Lung (tissue), 12 donors: ENCODE results near the gene CDC42. TPM values are rescaled to one million over a fixed set of nuclear protein-coding genes. Genes with fewer than 3 reads are reported as not detected.

ENCODE experiments used
- ATAC-seq: fragments of 200-7000 bp; cut with Tn5 transposase; one replicate; pipeline ENCODE4 v1.9.1; 2020; ENCODE audit warnings: moderate number of reproducible peaks; ENCODE audit not compliant: insufficient read depth, low FRiP score
- DNase-seq, 3 donors: peaks; one replicate each; pipeline ENCODE4 v3.0.0-alpha.2; 2013 to 2017
- H3K27ac ChIP-seq, 2 donors: one replicate each; pipeline ENCODE4 v1.5.1; 2013; ENCODE audit warnings: mild to moderate bottlenecking in 2 of 2, moderate library complexity in 2 of 2, control low read depth in 1 of 2, inconsistent platforms in 1 of 2, low read depth in 1 of 2, low read length in 1 of 2
- H3K27me3 ChIP-seq, 3 donors: one replicate each; pipeline ENCODE4 v1.5.1; 2013; ENCODE audit warnings: low read length in 2 of 3; ENCODE audit not compliant: control insufficient read depth in 3 of 3, insufficient read depth in 3 of 3
- H3K36me3 ChIP-seq, 4 donors: one replicate each; pipeline ENCODE4 v1.5.1; 2013; ENCODE audit warnings: low read length in 4 of 4, mild to moderate bottlenecking in 1 of 4, moderate library complexity in 1 of 4; ENCODE audit not compliant: control insufficient read depth in 4 of 4, insufficient read depth in 4 of 4
- H3K4me1 ChIP-seq, 5 donors: one replicate each; pipeline ENCODE4 v1.5.1; 2013; ENCODE audit warnings: low read length in 5 of 5, mild to moderate bottlenecking in 2 of 5, moderate library complexity in 1 of 5; ENCODE audit not compliant: control insufficient read depth in 5 of 5, insufficient read depth in 5 of 5
- H3K4me3 ChIP-seq: one replicate; pipeline ENCODE4 v1.5.1; 2013; ENCODE audit warnings: mild to moderate bottlenecking, control low read depth, moderate library complexity
- H3K9ac ChIP-seq, 2 donors: one replicate each; pipeline ENCODE4 v1.5.1; 2013; ENCODE audit warnings: low read length in 2 of 2, control low read depth in 1 of 2; ENCODE audit not compliant: insufficient read depth in 1 of 2
- H3K9me3 ChIP-seq, 4 donors: one replicate each; pipeline ENCODE4 v1.5.1; 2013; ENCODE audit warnings: low read length in 3 of 4, mild to moderate bottlenecking in 1 of 4, moderate library complexity in 1 of 4; ENCODE audit not compliant: control insufficient read depth in 4 of 4, insufficient read depth in 3 of 4
- CTCF ChIP-seq: IDR thresholded peaks from 2 replicates; pipeline ENCODE4 v1.5.1; 2012; ENCODE audit warnings: mild to moderate bottlenecking; ENCODE audit errors: control extremely low read depth, extremely low read depth
- WGBS, 2 donors: extraction: QIAGEN DNeasy Blood & Tissue Kit; methylation state at CpG; one replicate each; pipeline ENCODE4 v1.1.7; 2013; 5-methylcytosine and 5-hydroxymethylcytosine counted together
- polyA plus RNA-seq, 2 donors: library from polyadenylated mRNA; stranded (reverse); fragments of 200-250 nt; gene quantifications; one replicate each; pipeline ENCODE4 v1.2.1, GENCODE V29; 2013
- total RNA-seq, 2 donors: library from RNA; depleted of rRNA in 1 of 2; stranded (reverse); fragments of >200 nt in 1 of 2; gene quantifications; one replicate each; pipeline ENCODE4 v1.2.1, GENCODE V29; 2014 to 2021
- donor health status: control.
- donor health status: control.
- donor health status: Bipolar disorder and iron deficiency.
- donor health status: healthy.
- donor health status: DM: yes; HTN: yes; CAD: no.

The CDC42 gene
- total and polyA plus RNA-seq, 4 donors = 137 to 231 (median 219) TPM

GRCh38 chr1:22111115-22111514, 58.6 kb downstream of the CDC42 start:
- H3K27ac ChIP-seq = no peak overlapping the region
- 98 to 100% methylated on average over 1 of the region's 1 CpG for WGBS, 2 donors
- no peak for TF ChIP-seq CTCF

GRCh38 chr1:22111620-22112019, 59.1 kb downstream of the CDC42 start:
- ATAC-seq = no peak
- H3K9me3 ChIP-seq = no peaks in the 10 kb centered on the region
- no peak for DNase-seq
- peaks cover 0 to 35% (median 6%) of the 10 kb centered on the region in 4 donors for H3K36me3 ChIP-seq
- no peak overlapping the region for H3K27ac ChIP-seq
- no peak overlapping the region for H3K4me3 ChIP-seq
- no peak overlapping the region for H3K9ac ChIP-seq
- no peak for TF ChIP-seq CTCF
- H3K27me3 ChIP-seq = no peaks in the 10 kb centered on the region
- H3K4me1 ChIP-seq = peaks cover 0 to 30% (median 9%) of the 10 kb centered on the region in 5 donors
- 82 to 90% methylated on average over 3 of the region's 3 CpGs for WGBS, 2 donors

More at GRCh38 chr1:22111115-22111514, 58.6 kb downstream of the CDC42 start:
- Histone ChIP-seq H3K9me3 (no peaks in the 10 kb centered on the region), H3K9ac (no peak overlapping the region), H3K36me3 (peaks cover 0 to 35% (median 6%) of the 10 kb centered on the region in 4 donors), H3K4me1 (peaks cover 0 to 30% (median 9%) of the 10 kb centered on the region in 5 donors), H3K4me3 (no peak overlapping the region), H3K27me3 (no peaks in the 10 kb centered on the region)
- no peak for ATAC-seq
- DNase-seq = no peak

GRCh38 chr1:22112554-22112953, 60.0 kb downstream of the CDC42 start:
- WGBS, 2 donors = 87 to 93% methylated on average over 3 of the region's 3 CpGs
- Histone ChIP-seq H3K4me1 (peaks cover 0 to 36% (median 16%) of the 10 kb centered on the region in 5 donors), H3K9me3 (no peaks in the 10 kb centered on the region), H3K9ac (no peak overlapping the region), H3K4me3 (no peak overlapping the region), H3K36me3 (peaks cover 0 to 35% (median 6%) of the 10 kb centered on the region in 4 donors), H3K27ac (no peak overlapping the region), H3K27me3 (no peaks in the 10 kb centered on the region)
- DNase-seq = no peak
- ATAC-seq = no peak
- no peak for TF ChIP-seq CTCF
